HG02938 (cell line): ENCODE results near the gene TSR2.

Experiments
- ATAC-seq: cut with Tn5 transposase; IDR thresholded peaks from one replicate; pipeline ENCODE4 v1.9.1; 2021; ENCODE audit warnings: mild to moderate bottlenecking, moderate library complexity; ENCODE audit not compliant: unreplicated experiment

TSR2 gene

GRCh38 chrX:54439960-54440871, at the start of gene TSR2:
TSS of gene TSR2 (plus strand) at chrX:54440404. CDS start at chrX:54440422, 18 bp downstream.
- ATAC-seq, result peak; percentile 96

GRCh38 chrX:54397113-54397512, 43.1 kb upstream of the TSR2 start:
- ATAC-seq, result no peak

GRCh38 chrX:54407266-54407665, 32.9 kb upstream of the TSR2 start:
- ATAC-seq, result no peak

GRCh38 chrX:54411732-54412131, 28.5 kb upstream of the TSR2 start:
- no peak for ATAC-seq

GRCh38 chrX:54413753-54414152, 26.5 kb upstream of the TSR2 start:
- no peak for ATAC-seq

GRCh38 chrX:54415534-54416350, 24.5 kb upstream of the TSR2 start:
- no peak for ATAC-seq

- no peak for ATAC-seq
Observed at GRCh38 chrX:54416965-54417364, 23.2 kb upstream of the TSR2 start.

- no peak for ATAC-seq
Observed at GRCh38 chrX:54419559-54420302, 20.5 kb upstream of the TSR2 start.

- ATAC-seq, result no peak
Observed at GRCh38 chrX:54422168-54422567, 18.0 kb upstream of the TSR2 start.

GRCh38 chrX:54423161-54423888, 16.9 kb upstream of the TSR2 start:
- no peak for ATAC-seq

GRCh38 chrX:54427837-54428424, 12.3 kb upstream of the TSR2 start:
- no peak for ATAC-seq

GRCh38 chrX:54430519-54430918, 9.7 kb upstream of the TSR2 start:
- ATAC-seq, result no peak

GRCh38 chrX:54435121-54435520, 5.1 kb upstream of the TSR2 start:
- no peak for ATAC-seq

- no peak for ATAC-seq
Observed at GRCh38 chrX:54442790-54443189, 2.6 kb downstream of the TSR2 start.

- no peak for ATAC-seq
Observed at GRCh38 chrX:54444752-54445151, 4.5 kb downstream of the TSR2 start.

GRCh38 chrX:54446084-54446483, 5.9 kb downstream of the TSR2 start:
- ATAC-seq, result no peak

GRCh38 chrX:54447461-54447860, 7.3 kb downstream of the TSR2 start:
- ATAC-seq, result no peak

GRCh38 chrX:54449929-54450328, 9.7 kb downstream of the TSR2 start:
- no peak for ATAC-seq

- ATAC-seq, result no peak
Observed at GRCh38 chrX:54452920-54453319, 12.7 kb downstream of the TSR2 start.
